NCI-H1436 treated with DMSO at 0.1 percent for 48 hours (cell line): ENCODE data around the gene FBXL5.

Source experiments
- DNase-seq: peaks from one replicate; lab custom pipeline; 2025; lab: John Stamatoyannopoulos, UW

Gene FBXL5

DNA sequence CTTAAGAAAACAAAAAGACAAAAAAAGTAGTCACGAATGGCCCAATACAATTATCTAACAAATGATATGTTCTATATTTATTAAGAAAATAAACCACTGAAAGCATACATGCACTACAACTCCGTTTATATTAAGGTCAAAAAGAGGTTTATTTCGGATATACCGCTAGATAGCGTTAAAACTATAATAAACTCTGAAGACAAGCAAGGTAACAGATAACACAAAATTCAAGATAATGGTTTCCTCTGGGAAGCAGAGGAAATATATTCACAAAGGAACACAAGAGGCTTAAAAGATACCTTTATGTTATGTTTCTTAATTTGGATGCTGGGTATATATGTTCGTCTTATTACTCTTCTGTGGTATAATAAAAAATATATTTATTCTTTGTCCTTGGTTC, 21.7 kb upstream of the FBXL5 start:
- no peak for DNase-seq

DNA sequence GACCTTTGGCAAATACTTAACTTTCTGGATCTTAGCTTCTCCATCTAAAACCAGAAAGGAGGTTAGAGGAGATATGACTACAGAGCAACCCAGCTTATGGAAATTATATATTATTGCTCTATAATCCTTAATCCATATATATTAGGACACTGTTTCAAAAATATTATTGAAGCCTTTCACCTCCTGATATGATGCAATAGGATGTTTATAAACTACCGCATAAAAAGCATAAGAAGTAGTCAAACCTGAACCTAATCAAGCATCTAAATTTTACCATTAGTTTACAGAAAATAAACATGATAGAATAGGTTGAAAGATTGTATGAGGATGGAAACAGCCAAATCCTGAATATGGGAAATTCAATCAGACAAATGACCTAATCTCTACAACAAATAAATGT, 20.9 kb upstream of the FBXL5 start:
- no peak for DNase-seq

DNA sequence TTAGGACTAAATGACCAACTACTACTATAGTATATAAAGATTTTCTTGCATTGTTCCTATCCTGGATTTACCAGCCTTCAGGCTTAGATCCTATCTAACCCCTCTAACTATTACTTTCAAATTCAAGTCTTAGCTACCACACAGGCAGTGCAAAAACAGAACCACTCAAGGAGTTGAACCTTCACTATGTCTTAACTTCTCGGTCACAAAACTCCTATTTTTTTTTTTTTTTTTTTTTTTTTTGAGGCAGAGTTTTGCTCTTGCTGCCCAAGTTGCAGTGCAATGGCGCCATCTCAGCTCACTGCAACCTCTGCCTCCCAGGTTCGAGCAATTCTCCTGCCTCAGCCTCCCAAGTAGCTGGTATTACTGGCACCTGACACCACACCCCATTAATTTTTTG, 20.2 kb upstream of the FBXL5 start:
- no peak for DNase-seq

DNA sequence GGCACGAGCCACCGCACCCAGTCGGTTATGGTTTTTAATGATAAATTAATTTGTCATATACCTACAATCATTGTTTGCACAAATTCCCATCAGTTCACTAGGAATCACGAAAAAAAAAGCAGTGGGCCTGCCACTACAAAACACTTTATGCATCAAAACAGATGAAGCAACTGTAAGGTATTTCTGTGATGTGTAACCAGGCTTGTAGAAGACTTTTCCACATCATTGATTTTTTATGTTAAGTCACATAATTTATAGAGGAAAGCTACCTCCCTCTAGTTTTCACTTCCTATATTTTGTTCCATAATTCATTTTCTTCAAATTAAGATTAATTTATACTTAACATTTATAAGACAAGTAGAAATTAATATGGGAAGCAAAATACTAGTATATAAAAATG, 19.8 kb upstream of the FBXL5 start:
- no peak for DNase-seq

DNA sequence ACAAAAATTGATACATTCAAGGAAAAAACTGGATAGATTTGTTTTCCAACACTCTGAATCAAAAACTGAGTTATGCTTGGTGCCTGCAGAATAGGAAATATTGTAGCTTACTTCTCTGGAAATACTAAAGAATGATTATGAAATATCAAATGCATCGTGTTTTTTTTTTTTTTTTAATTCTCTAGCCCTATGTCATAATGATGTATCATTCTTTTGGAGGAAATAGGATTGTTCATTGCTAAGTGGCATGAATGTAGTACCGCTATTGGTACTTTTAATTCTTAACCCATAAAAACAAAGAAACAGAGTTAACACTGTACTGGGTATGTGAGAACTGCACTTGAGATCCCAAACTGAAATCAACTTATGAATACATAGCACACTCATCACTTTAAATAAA, 18.9 kb upstream of the FBXL5 start:
- no peak for DNase-seq

DNA sequence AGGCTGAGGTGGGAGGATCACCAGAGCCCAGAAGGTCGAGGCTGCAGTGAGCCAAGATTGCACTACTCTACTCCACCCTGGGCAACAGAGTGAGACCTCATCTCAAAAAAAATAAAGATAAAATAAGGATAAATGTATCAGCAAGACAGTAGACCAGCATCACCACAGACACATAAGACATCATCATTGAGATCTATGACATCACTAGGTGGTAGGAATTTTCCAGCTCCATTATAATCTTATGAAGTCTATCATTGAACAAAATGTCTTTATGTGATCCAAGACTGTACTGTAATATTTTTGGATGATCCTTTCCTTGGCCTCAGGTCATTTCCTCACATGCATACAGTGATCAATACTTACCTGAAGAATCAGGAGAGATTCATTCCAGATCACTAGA, 18.2 kb upstream of the FBXL5 start:
- no peak for DNase-seq

DNA sequence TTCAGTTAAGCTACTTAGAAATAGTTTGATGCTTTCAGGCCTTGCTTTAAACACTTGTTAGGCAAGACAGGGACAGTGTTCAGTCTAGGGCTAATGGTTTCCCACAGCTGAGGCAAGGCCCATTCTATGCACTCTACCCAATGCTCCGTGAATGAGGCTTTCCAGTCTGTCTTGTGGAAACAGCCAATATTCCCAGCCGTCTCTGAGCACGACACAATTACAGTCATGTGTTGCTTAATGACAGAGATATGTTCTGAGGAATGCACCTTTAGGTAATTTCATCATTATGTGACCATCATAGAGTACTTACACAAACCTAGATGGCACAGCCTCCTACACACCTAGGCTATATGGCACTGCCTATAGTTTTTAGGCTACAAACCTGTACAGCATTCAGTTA, 16.9 kb upstream of the FBXL5 start:
- DNase-seq = no peak

DNA sequence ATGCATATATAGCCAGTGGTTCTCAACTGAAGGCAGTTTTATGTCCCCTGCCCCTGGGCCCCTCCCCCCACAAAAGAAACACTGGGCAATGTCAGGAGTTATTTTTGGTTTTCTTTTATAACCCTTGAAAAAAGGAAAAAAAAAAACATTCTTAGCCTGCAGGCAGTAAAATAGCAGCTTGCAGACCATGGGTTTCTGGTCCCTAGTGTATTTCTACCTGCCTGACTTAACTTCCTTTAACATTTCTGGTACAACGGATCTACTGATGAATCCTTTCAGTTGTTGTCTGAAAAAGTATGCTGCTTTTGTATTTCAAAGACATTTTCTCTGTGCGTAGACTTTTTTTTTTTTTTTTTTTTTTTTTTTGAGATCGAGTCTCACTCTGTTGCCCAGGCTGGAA, 15.4 kb upstream of the FBXL5 start:
- DNase-seq = no peak

DNA sequence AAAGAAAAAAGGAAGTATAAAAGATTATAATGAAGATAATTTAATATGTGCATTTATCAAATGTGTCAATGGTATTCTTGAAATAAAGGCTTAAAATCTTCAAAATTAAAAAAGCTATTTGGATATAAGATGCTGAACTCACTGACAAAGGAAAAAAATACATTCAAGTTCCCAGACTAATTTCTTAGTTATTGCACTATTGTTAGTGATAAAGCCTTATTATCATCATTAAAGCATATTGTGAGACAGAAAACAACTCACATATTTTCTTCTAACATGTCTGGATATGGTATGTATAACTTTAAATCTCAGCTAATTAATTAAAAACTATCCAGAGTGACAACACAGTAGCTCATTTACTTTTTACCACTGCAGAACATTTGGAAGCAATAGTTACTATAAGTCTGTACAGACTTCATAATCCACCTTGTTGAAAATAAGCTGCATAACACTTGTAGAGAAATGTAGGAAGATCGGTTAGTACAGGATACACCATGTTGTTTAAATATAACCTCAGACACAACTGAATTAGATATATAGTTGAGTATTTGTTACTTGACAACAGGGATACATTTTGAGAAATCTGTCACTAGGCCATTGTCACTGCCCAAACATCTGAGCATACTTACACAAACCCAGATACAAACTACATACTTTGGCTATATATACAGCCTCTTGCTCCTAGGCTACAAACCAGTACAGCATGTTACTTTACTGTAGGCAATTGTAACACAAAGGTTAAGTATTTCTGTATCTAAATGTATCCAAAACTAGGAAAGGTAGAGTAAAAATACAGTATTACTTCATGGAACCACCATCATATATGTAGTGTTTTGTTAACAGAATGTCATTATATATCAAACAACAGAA, 13.6 kb upstream of the FBXL5 start:
- DNase-seq = no peak

DNA sequence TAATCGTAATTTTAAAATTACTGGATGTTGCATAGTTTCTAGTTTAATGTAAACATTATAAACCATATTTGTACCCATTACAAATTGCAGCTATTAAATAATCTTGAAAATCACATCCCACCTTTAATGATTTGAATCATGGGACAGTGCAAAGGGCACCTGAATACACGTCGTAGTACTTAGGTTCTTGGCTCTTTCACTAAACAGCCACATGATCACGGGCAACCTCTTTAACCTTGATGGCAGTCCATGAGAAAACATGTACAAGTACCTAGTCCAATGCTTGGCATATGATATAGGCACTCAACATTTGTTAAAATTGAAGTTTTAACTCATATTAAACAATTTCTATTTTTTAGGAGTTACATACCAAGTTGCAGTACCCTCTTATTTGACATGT, 11.8 kb upstream of the FBXL5 start:
- DNase-seq = no peak

DNA sequence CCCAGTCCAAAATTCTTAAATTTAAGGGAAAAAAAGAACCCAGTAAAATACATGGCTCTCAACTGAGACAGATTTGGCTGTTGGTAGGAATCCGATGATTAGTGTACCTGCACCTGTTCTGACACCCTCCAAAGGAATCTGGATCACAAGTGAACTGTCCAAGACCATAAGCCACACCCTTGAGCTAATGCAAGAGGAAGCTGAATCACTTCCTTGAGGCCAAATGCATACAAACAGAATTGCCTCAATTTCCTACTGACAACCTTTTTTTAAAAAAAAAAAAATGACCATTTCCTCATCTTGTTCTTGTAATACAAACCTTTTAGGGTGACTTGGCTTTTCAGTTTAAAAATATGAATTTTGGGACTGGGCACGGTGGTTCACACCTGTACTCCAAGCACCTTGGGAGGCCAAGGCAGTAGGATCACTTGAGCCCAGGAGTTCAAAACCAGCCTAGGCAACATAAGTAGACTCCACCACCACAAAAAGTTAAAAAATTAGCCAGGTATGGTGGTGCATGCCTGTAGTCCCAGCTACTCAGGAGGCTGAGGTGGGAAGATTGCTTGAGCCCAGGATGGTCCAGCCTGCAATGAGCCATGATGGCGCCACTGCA, 10.7 kb upstream of the FBXL5 start:
- DNase-seq = no peak

DNA sequence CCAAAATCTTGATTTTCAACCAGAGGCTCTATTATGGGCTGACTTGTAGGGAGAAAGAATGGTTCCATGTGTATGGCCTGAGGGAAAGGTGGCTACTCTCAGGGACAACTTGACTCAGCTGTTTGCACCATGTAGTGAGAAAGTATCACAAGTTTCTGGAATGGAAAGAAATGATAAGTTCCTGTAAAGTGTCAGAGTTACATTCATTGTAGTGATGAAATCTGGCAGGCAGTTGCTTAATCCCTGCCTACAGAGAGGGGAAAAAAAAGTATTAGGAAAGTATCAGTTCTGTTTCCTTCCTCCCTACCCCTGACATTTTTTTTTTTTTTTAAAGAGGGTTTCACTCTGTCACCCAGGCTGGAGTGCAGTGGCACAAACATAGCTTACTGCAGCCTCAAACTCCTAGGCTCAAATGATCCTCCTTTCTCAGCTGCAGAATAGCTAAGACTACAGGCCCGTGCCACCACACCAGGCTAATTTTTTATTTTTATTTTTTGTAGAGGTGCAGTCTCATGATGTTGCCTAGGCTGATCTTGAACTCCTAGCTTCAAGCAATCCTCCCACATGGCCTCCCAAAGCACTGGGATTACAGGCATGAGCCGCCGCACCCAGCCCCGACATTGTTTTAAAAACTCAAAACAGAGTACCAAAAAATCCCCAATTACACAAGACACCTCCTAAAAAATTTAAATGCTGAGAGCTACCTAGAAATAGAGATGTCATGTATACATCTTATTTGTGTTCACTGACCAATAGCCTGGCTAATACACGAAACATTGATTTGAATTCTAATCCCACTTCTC, 4.8 kb upstream of the FBXL5 start:
- DNase-seq = no peak

DNA sequence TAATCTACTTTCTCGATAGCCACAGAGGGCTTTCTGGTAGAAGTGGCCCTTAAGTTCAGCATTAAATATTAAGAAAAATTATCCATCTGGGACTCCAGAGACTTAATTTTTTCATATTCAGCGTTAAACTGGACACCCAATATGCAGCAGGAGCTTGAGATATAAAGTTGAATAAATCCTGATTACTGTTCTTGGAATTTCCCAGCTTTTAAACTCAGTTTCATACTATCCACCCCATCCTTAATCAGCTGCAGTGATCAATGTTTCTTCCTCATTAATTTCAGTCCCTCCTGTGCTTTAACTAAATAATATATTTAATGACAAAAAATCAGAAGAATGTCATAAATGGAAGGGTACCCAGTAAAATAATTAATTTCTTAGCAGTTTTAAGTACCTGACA, 3.6 kb upstream of the FBXL5 start:
- no peak for DNase-seq

DNA sequence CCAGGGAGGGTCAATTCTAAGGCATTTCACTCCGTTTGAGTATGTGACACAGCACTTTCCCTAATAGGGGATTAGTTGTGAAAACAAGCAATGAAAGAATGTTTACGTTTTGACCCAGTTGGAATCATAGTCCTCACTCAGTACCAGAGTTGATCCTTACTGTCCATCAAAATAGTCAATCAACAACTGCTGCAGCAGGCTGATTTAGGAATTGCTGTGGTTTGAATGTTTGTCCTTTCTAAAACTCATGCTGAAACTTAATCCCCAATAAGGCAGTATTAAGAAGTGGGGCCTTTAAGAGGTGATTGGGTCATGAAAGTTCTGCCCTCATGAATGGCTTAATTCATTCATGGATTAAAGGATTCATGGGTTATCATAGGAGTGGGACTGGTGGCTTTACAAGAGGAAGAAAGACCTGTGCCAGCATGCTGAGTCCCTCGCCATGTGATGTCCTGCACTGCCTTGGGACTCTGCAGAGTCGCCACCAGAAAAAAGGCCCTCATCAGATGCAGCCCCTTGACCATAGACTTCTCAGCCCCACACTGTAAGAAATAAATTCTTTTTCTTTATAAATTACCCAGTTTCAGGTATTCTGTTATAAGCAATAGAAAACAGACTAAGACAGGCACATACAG, 3.1 kb upstream of the FBXL5 start:
- DNase-seq = no peak

DNA sequence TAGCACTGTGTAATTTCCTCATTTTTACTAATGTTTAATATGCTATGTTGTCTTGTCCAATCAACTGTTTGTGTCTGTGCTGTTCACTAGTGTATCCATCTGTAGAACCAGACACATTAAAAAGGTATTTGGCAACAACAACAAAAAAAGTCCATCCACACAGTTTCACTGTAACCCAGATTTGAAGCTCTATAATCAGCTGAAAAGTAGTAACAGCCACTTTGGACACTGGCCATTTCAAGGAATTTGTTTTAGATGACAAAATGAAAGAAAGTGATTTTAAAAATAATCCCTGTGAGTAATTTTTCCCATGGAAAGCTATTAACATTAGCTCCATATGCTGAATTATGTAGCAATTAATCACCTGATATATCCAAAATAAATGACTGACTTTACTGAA, 2.2 kb upstream of the FBXL5 start:
- no peak for DNase-seq

DNA sequence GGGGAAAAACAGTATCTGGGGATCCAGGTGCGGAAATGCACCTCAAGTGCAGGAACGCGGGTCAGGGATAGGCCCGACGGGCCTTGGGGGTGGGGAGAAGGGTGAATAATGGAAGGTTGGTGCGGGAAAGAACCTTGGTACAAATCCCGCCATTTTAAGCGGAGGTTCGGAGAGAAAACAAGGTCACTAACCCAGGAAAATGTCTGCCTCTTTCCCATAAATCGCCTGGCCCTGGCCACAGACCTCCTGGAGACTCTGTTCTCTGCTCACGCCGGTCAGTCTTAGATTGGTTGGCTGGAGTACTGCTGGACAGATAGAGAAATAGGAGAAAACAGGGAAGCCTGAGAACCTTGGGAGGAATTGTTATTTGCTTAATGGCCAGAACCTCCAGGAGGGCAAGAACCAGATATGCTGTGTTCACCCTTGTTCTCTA, 897 bp upstream of the FBXL5 start:
- DNase-seq = no peak

DNA sequence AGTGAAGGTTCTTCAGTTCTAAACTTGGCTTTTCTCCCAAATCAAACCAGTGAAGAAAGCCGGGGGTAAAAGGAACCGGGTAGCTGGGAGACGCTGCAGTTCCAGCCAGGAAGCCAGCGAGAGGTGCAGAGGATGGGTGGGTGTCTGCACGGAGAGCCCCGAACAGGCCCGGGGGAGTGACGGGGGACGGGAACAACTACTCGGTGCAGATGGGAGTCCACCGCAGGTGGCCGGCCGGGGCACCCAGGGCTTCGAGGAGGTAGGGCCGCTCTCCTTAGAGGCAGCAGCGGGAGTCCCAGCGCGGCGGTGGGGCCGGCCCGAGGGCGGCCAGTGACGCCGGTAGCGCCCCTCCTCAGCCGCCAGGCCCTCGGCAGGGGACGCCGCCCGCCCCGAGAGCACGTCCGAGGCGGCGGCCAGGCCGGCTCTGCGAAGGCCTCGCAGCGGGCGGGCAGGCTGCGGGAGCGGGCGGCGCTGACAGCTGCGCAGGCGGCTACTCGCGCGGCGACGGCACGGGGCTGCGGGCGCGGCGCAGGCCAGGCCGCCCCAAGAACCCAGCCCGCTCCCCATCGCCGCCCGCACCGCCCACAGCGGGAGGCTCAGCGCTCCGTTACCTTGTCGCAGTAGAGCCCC, 449 bp downstream of the FBXL5 start:
- DNase-seq = no peak

DNA sequence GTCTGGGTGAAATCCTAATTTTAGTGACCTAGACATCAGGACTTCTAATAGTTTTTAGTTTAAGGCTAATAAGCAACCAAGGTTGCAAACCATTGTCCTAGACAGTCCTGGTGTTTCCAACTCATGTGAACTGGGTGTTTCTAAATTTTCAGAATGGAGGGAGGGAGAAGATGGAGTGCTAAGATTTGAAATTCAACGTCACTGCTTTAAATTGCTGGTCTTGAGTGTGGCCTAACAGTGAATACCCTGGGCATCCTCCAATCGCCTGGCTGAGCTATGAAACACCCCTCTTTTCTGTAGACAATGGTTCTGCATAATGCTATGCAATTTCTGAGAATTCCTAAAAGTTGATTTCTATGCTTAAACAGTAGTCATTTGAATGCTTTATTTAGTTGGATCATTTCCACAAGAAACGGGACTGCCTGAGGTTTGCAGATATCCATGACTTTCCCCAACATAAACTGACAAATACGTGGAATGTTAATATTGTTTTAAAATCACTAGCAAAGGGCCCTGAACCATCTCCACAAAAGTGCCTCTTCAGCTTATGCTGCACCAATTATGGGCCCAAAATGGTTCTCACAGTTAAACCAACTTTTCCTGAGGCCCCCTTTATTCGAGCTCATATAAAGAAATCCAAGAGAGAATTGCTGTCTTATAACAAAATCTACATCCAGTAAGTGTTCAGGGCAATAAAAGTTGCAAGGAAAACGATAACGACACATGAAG, 1.1 kb downstream of the FBXL5 start:
- no peak for DNase-seq

DNA sequence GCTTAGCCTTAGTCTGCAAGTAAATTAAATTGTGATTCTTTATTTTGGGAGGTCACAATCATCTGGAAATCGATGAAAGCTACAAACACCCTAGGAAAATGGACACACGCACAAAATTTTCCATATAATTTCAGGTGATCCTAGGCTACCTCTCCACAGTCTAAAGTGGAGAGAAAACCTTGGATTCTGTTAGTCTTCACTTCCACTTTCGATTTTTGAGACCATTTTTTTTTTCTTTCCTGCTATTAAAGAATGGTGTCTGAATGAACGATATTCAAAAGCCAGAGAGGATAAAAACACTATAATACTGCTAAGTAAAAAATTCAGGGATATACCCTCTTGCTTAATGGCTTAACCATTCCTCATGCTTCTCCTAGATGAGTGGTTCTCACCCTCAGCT, 1.7 kb downstream of the FBXL5 start:
- no peak for DNase-seq

DNA sequence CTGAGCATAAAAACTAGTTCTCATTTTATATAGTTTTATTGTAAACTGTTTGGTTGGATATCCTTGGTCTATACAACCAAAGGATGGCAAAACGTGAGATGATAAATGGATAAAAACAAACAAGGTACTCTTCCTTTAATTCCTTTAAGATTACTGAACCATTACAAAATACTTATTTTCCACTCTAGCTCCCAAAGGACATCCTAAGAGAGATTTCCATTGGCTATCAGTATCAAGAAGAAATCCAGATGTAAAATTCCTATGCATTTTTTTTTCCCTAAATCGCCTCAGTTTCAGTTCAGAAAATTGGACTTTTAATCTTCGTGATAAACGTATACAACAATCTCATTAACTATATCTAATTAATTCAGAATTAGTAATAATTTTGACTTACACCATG, 2.3 kb downstream of the FBXL5 start:
- no peak for DNase-seq

DNA sequence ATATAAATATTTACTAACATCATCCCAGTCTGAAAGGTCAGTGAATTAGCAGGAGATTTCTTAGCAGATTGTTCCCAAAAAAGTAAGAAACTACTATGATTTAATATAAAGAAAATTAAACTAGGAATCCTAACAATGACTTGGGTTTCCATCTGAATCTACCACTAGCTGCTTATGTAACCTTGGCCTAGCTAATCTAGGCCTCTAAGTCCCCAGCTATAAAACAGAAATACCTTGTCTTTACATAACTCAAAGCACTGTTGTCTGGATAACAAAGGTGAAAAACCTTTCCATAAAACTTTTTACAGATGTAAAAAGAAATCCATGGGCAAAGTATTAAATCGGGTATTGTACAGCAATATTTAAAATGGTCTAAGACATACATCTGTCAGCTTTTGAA, 3.0 kb downstream of the FBXL5 start:
- DNase-seq = no peak
